MCF 10A (cell line): ENCODE results near the gene HSD17B11. TPM values are rescaled to one million over a fixed set of nuclear protein-coding genes. Genes with fewer than 3 reads are reported as not detected.
"Not testable (repeated sequence)": the region's sequence is repeated elsewhere in the genome, so short reads cannot be mapped to it uniquely, and the experiment has no call there.

Source experiments
- BruUV-seq: library from RNA; stranded (reverse); fragments of 400-500 nt; replicated peaks from 2 replicates; lab custom pipeline; 2021; lab: Mats Ljungman, UMichigan
- CTCF ChIA-PET: fragments of 300-600 bp; sonication (Branson Sonifier 250); formaldehyde crosslinking; extraction: SDS; loops from one replicate; lab custom pipeline; 2021; ENCODE audit warnings: antibody characterized with exemption, inconsistent platforms; lab: Yijun Ruan, JAX
- POLR2A ChIA-PET: fragments of 300-600, 350-650 bp; sonication (Branson Sonifier 250); formaldehyde crosslinking; extraction: SDS; loops from one replicate; lab custom pipeline; 2020; ENCODE audit warnings: antibody characterized with exemption, inconsistent platforms; lab: Yijun Ruan, JAX
- DNase-seq: peaks from one replicate; pipeline ENCODE4 v3.0.0-alpha.2; 2018; ENCODE audit not compliant: unreplicated experiment
- H3K27ac Mint-ChIP-seq: one replicate; pipeline ENCODE4 v1.8.0; 2022; ENCODE audit warnings: mild to moderate bottlenecking, low read depth, mixed read lengths; ENCODE audit not compliant: unreplicated experiment
- H3K27me3 Mint-ChIP-seq: one replicate; pipeline ENCODE4 v1.8.0; 2022; ENCODE audit warnings: mixed read lengths; ENCODE audit not compliant: insufficient read depth, unreplicated experiment
- H3K36me3 Mint-ChIP-seq: one replicate; pipeline ENCODE4 v1.8.0; 2022; ENCODE audit warnings: mild to moderate bottlenecking, moderate library complexity, mixed read lengths; ENCODE audit not compliant: insufficient read depth, unreplicated experiment
- H3K4me1 Mint-ChIP-seq: one replicate; pipeline ENCODE4 v1.8.0; 2022; ENCODE audit warnings: mixed read lengths; ENCODE audit not compliant: insufficient read depth, unreplicated experiment
- H3K4me3 Mint-ChIP-seq: one replicate; pipeline ENCODE4 v1.8.0; 2022; ENCODE audit warnings: mild to moderate bottlenecking, moderate library complexity, mixed read lengths; ENCODE audit not compliant: unreplicated experiment
- H3K9me3 Mint-ChIP-seq: one replicate; pipeline ENCODE4 v1.8.0; 2022; ENCODE audit warnings: mixed read lengths; ENCODE audit not compliant: unreplicated experiment
- intact Hi-C: fragments of 100-400 bp; cut with micrococcal nuclease; formaldehyde crosslinking; loops from 2 replicates; pipeline ENCODE4 v1.14.1; 2022
- total RNA-seq: library from RNA; stranded (reverse); gene quantifications from 2 replicates; pipeline ENCODE4 v1.2.3, GENCODE V29; 2022
- TF ChIP-seq, protein P1 (sequence below): fragments of 200-600 bp; IDR thresholded peaks from one replicate; pipeline ENCODE4 v1.8.0; 2022; ENCODE audit warnings: antibody characterized with exemption, mild to moderate bottlenecking; ENCODE audit not compliant: unreplicated experiment

HSD17B11 gene
- total RNA-seq, 1 experiment from 2014 or later = 4.3 TPM

DNA sequence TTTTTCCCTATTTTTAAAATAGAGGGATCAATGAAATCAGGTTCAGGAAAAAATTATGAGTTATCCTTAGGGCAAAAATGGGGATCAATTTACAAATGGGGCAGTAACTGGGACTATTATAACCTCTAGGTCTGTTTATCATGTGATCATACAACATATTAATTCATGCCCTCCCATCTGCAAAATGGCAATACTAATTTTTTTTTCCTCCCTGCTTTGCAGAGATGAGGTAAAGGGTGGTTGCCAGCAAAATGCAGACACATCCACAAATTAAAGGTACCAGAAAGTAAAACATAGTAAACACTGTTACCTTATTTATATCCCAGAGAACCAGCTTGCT is 467 bp downstream of the HSD17B11 start:
- peaks cover 20% of the 10 kb centered on the region for H3K4me1 Mint-ChIP-seq
- H3K36me3 Mint-ChIP-seq = peaks cover 9% of the 10 kb centered on the region
- ChIA-PET CTCF (interaction anchor here (0.6 to 6.2 kb wide), 19 partner anchors 9 to 811 kb away, joined by 3 to 43 read pairs (median 4); no protein-coding TSS in a partner anchor), POLR2A (interaction anchor here (0.5 to 4.2 kb wide), 24 partner anchors 9 to 490 kb away, joined by 3 to 54 read pairs (median 4); partner anchors contain the start of gene NUDT9)
- peak overlapping the region; percentile 88 for H3K27ac Mint-ChIP-seq
- H3K27me3 Mint-ChIP-seq = no peaks in the 10 kb centered on the region
- no TSS peak for BruUV-seq
- no peak for DNase-seq
- H3K9me3 Mint-ChIP-seq = no peaks in the 10 kb centered on the region
- TF ChIP-seq, protein P1, sequence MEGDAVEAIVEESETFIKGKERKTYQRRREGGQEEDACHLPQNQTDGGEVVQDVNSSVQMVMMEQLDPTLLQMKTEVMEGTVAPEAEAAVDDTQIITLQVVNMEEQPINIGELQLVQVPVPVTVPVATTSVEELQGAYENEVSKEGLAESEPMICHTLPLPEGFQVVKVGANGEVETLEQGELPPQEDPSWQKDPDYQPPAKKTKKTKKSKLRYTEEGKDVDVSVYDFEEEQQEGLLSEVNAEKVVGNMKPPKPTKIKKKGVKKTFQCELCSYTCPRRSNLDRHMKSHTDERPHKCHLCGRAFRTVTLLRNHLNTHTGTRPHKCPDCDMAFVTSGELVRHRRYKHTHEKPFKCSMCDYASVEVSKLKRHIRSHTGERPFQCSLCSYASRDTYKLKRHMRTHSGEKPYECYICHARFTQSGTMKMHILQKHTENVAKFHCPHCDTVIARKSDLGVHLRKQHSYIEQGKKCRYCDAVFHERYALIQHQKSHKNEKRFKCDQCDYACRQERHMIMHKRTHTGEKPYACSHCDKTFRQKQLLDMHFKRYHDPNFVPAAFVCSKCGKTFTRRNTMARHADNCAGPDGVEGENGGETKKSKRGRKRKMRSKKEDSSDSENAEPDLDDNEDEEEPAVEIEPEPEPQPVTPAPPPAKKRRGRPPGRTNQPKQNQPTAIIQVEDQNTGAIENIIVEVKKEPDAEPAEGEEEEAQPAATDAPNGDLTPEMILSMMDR = no peak
- H3K4me3 Mint-ChIP-seq = peak overlapping the region; percentile 93
- intact Hi-C loops = loop anchor here (5.0 kb wide), 1 partner anchor 77 kb away; no protein-coding TSS in a partner anchor

DNA sequence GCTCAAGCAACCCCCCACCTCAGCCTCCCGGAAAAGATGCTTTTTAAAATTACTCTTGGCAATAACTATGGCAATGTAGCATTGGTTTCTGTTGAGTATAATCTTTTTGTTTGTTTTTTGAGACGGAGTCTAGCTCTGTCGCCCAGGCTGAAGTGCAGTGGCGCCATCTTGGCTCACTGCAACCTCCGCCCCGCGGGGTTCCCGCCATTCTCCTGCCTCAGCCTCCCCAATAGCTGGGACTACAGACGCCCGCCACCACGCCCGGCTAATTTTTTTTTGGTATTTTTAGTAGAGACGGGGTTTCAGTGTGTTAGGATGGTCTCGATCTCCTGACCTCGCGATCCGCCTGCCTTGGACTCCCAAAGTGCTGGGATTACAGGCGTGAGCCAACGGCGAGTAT is 933 bp downstream of the HSD17B11 start:
- not testable (repeated sequence) for H3K27me3 Mint-ChIP-seq, H3K36me3 Mint-ChIP-seq, H3K9me3 Mint-ChIP-seq, DNase-seq, BruUV-seq, H3K27ac Mint-ChIP-seq
- ChIA-PET CTCF (interaction anchor here (0.6 to 6.2 kb wide), 12 partner anchors 8 to 812 kb away, joined by 3 to 43 read pairs (median 4); no protein-coding TSS in a partner anchor), POLR2A (interaction anchor here (0.6 to 4.2 kb wide), 16 partner anchors 9 to 462 kb away, joined by 3 to 54 read pairs (median 4); partner anchors contain the start of gene NUDT9)
- H3K4me1 Mint-ChIP-seq = peaks cover 20% of the 10 kb centered on the region
- intact Hi-C loops = loop anchor here (5.0 kb wide), 1 partner anchor 77 kb away; no protein-coding TSS in a partner anchor
- peak overlapping the region; percentile 93 for H3K4me3 Mint-ChIP-seq

DNA sequence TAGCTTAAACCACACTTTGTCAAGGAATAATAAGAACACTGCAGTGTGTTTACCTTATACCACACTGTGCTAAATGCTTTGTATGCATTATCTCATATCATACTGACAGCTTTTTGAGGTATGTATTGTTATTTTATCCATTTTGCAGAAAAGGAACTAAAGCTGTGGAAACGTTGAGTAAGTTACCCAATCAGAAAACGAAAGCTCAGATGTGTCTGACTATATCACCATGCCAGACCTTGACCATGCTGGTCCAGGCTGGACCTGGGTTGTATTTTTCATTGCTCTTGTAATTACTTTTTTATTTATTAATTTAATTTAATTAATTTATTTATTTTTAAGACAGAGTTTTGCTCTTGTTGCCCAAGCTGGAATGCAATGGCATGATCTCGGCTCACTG is 2.1 kb downstream of the HSD17B11 start:
- CTCF ChIA-PET = interaction anchor here (0.5 to 6.2 kb wide), 5 partner anchors 9 to 156 kb away, joined by 3 to 43 read pairs (median 3); no protein-coding TSS in a partner anchor
- intact Hi-C loops = no loop called here

DNA sequence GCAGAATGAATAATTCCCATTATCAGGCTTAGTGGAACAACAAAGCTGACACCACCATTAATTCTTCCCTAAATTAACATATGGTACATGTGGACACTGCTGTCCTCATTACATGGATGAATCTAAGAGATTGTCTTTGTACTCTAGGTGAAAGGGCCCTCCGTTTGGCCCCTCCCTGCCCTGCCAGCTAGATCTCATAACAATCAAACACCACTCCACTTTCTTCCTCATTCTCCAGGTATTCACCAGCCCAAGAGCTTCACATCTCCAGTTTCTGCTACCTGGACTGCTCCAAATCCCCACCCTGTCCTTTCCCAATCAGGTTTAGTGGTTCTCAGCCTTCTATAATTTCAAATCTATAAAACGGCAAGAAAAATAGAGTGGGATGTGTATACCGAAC is 3.8 kb downstream of the HSD17B11 start:
- BruUV-seq = no TSS peak
- no peaks in the 10 kb centered on the region for H3K27me3 Mint-ChIP-seq
- CTCF ChIA-PET = interaction anchor here (0.6 to 6.2 kb wide), 2 partner anchors 10 to 33 kb away, joined by 3 to 43 read pairs; no protein-coding TSS in a partner anchor
- peak overlapping the region; percentile 40 for H3K27ac Mint-ChIP-seq
- DNase-seq = no peak
- peaks cover 20% of the 10 kb centered on the region for H3K4me1 Mint-ChIP-seq
- peaks cover 4% of the 10 kb centered on the region for H3K36me3 Mint-ChIP-seq
- TF ChIP-seq, protein P1 = no peak
- intact Hi-C loops = no loop called here
- no peak overlapping the region for H3K4me3 Mint-ChIP-seq
- POLR2A ChIA-PET = interaction anchor here (1.2 kb wide), 1 partner anchor 11 kb away, joined by 3 read pairs; no protein-coding TSS in a partner anchor
- no peaks in the 10 kb centered on the region for H3K9me3 Mint-ChIP-seq

More for the DNA sequence above, 2.1 kb downstream of the HSD17B11 start:
- peaks cover 4% of the 10 kb centered on the region for H3K36me3 Mint-ChIP-seq
- no peaks in the 10 kb centered on the region for H3K9me3 Mint-ChIP-seq
- peaks cover 20% of the 10 kb centered on the region for H3K4me1 Mint-ChIP-seq
- no peak for DNase-seq
- H3K27ac Mint-ChIP-seq = no peak overlapping the region
- POLR2A ChIA-PET = interaction anchor here (0.6 to 4.2 kb wide), 2 partner anchors 34 to 45 kb away, joined by 3 to 54 read pairs; partner anchors contain the start of gene NUDT9
- no peak overlapping the region for H3K4me3 Mint-ChIP-seq
- no peaks in the 10 kb centered on the region for H3K27me3 Mint-ChIP-seq
- TF ChIP-seq, protein P1 = no peak
- no TSS peak for BruUV-seq

DNA sequence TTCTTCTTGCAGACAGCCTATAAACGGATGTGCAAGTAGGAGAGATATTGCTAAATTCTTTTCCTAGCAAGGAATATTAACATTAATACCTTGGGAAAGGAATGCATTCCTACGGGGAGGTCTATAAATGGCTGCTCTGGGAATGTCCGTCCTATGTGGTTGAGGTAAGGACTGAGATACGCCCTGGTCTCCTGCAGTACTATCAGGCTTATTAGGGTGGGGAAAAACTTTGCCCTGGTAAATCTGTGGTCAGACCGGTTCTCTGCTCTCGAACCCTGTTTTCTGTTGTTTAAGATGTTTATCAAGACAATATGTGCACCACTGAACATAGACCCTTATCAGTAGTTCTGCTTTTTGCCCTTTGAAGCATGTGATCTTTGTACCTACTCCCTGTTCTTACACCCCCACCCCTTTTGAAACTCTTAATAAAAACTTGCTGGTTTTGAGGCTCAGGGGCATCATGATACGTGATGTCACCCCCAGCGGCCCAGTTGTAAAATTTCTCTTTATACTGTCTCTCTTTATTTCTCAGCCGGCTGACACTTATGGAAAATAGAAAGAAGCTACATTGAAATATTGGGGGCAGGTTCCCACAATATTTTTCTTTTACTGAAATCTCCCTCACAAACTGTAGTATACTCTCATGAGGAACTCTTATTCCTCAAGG is 6.4 kb downstream of the HSD17B11 start:
- DNase-seq, H3K4me3 Mint-ChIP-seq, H3K27me3 Mint-ChIP-seq, H3K9me3 Mint-ChIP-seq, intact Hi-C loops, BruUV-seq, H3K27ac Mint-ChIP-seq: not testable (repeated sequence)
- ChIA-PET POLR2A (interaction anchor here (1.2 kb wide), 1 partner anchor 38 kb away, joined by 5 read pairs; the partner anchor contains the start of gene NUDT9), CTCF (interaction anchor here (1.2 kb wide), 1 partner anchor 9 kb away, joined by 3 read pairs; no protein-coding TSS in a partner anchor)
- Mint-ChIP-seq H3K4me1 (peaks cover 20% of the 10 kb centered on the region), H3K36me3 (peaks cover 11% of the 10 kb centered on the region)
